Activated CD4-positive, alpha-beta memory T cell treated with anti-CD3 and anti-CD28 coated beads, Interleukin-2, amount 10 ng/mL, durations not matched to agents 7 days and 5 days (primary cell): Measurements from ENCODE around the gene POC1B. TPM values are rescaled to one million over a fixed set of nuclear protein-coding genes. Genes with fewer than 3 reads are reported as not detected.

Experiments
- CTCF ChIA-PET: fragments of 350-600 bp; sonication (Branson Sonifier 250); formaldehyde crosslinking; loops from one replicate; lab custom pipeline; 2021; ENCODE audit warnings: antibody characterized with exemption, inconsistent platforms; lab: Charles Lee
- POLR2A ChIA-PET: fragments of 350-600 bp; sonication (Branson Sonifier 250); formaldehyde crosslinking; loops from one replicate; lab custom pipeline; 2021; ENCODE audit warnings: antibody characterized with exemption; lab: Charles Lee
- DNase-seq: peaks from one replicate; pipeline ENCODE4 v3.0.0-alpha.2; 2020
- H3K27ac Mint-ChIP-seq: one replicate; pipeline ENCODE4 v1.8.0; 2021; ENCODE audit warnings: mild to moderate bottlenecking, mixed read lengths
- H3K27me3 Mint-ChIP-seq: one replicate; pipeline ENCODE4 v1.8.0; 2021; ENCODE audit warnings: mixed read lengths
- H3K36me3 Mint-ChIP-seq: one replicate; pipeline ENCODE4 v1.8.0; 2021; ENCODE audit warnings: low read depth, mixed read lengths
- H3K4me1 Mint-ChIP-seq: one replicate; pipeline ENCODE4 v1.8.0; 2021; ENCODE audit warnings: mixed read lengths
- H3K4me3 Mint-ChIP-seq: one replicate; pipeline ENCODE4 v1.8.0; 2021; ENCODE audit warnings: mild to moderate bottlenecking, mixed read lengths
- H3K9me3 Mint-ChIP-seq: one replicate; pipeline ENCODE4 v1.8.0; 2021; ENCODE audit warnings: mixed read lengths
- total RNA-seq, 2 experiments: library from RNA; stranded (reverse); gene quantifications; one replicate each; pipeline ENCODE4 v1.2.3, GENCODE V29; 2021

Gene POC1B
- total RNA-seq, 2 experiments from 2014 or later = 56.8 to 58.6 TPM

DNA sequence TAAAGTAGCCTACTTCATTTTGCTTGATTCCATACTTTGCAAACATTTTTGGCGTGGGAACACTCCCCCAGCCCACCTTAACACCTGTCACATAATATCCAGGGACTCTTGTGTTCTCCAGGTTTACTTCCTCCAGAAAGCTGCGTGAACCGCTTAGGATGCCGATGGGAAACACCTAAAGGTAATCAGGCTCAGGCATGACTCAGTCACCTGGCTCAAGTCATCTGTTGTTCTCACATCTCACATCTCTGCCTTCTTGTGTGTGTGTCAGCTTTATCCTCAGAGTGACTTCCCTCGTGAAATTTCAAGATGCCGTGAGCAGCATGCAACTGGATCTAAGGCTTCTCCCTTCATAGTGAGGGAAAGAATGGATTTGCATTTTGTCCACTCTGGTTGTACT lies 125.4 kb downstream of the POC1B start:
- Mint-ChIP-seq H3K4me1 (peaks cover 27% of the 10 kb centered on the region), H3K9me3 (peaks cover 2% of the 10 kb centered on the region), H3K27me3 (no peaks in the 10 kb centered on the region), H3K27ac (no peak overlapping the region), H3K36me3 (peaks cover 40% of the 10 kb centered on the region), H3K4me3 (no peak overlapping the region)
- ChIA-PET POLR2A (interaction anchor here (1.3 kb wide), 1 partner anchor 48 kb away, joined by 7 read pairs; the partner anchor contains the start of gene DUSP6), CTCF (no interaction called here)
- DNase-seq = no peak

DNA sequence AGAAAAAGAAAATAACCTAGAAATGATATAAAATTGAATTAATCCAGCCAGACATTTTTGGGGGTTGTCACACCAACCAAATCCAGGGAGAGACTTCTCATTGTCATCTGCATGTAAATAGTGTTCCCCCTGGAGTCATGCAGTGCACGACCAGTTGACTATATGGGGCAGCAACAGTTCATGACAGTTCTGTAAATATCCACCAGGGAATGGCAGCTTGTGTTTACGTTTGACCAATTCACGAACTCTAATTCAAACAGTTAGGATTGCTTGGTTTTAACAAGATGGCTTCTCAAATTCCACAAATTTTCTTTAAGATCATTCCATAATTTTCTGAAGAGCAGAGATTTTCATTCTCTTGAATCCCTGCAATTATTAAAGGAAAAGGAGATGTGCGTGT lies 130.1 kb downstream of the POC1B start:
- DNase-seq = no peak
- H3K27me3 Mint-ChIP-seq = no peaks in the 10 kb centered on the region
- ChIA-PET CTCF (no interaction called here), POLR2A (interaction anchor here (1.0 to 1.5 kb wide), 2 partner anchors 20 to 130 kb away, joined by 3 to 4 read pairs; partner anchors contain the start of gene POC1B)
- H3K9me3 Mint-ChIP-seq = peaks cover 2% of the 10 kb centered on the region
- no peak overlapping the region for H3K4me3 Mint-ChIP-seq
- peaks cover 31% of the 10 kb centered on the region for H3K36me3 Mint-ChIP-seq
- H3K27ac Mint-ChIP-seq = no peak overlapping the region
- peaks cover 35% of the 10 kb centered on the region for H3K4me1 Mint-ChIP-seq

DNA sequence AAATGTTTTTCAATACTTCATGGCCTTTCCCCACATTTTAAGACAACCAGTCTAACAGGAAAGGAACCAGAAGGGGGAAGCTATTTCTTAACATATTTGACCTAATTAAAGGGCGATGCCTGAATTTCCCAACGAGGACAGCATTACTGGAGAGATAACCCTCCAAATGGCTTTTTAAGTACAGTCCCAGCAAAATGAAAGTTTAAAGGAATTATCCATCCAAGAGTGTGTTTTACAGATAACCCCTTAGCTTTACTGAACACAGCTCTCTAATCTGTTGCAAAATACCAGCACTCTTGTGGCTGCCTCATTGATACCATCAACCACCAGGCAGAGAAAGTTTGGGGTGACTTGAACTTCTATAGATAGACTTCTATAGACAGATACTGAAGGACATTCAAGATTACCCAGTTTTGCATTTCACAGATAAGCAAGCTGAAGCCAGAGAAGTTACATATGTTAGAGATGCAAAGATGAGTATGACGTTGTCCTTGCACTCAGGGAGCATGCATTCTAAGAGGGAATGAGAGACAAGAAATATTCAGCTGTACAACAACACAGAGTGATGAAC lies 132.2 kb downstream of the POC1B start:
- CTCF ChIA-PET = no interaction called here
- no peak overlapping the region for H3K4me3 Mint-ChIP-seq
- peaks cover 23% of the 10 kb centered on the region for H3K36me3 Mint-ChIP-seq
- no peaks in the 10 kb centered on the region for H3K27me3 Mint-ChIP-seq
- no peak overlapping the region for H3K27ac Mint-ChIP-seq
- no peak for DNase-seq
- H3K9me3 Mint-ChIP-seq = no peaks in the 10 kb centered on the region
- POLR2A ChIA-PET = no interaction called here
- H3K4me1 Mint-ChIP-seq = peaks cover 48% of the 10 kb centered on the region

DNA sequence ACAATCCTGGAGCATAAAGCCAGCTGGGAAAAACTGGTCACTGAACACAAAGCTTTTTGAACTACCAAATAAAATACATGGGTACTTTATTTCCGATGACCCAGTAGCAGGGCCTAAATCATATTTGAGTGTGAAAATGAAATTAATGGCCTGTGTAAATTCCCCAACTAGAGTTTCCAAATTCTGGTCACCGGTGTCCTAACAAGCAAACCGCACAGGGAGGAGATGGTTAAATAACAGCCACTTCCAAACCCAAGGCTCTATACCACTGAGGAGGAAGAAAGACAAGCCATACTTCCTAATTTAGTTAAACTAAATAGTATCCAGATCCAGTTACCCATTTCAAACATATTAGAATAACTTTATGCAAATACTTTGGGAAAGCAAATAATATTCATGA lies 133.5 kb downstream of the POC1B start:
- Mint-ChIP-seq H3K36me3 (peaks cover 19% of the 10 kb centered on the region), H3K4me3 (no peak overlapping the region), H3K9me3 (no peaks in the 10 kb centered on the region), H3K27ac (no peak overlapping the region), H3K27me3 (no peaks in the 10 kb centered on the region), H3K4me1 (peaks cover 35% of the 10 kb centered on the region)
- CTCF ChIA-PET = no interaction called here
- DNase-seq = no peak
- POLR2A ChIA-PET = no interaction called here

DNA sequence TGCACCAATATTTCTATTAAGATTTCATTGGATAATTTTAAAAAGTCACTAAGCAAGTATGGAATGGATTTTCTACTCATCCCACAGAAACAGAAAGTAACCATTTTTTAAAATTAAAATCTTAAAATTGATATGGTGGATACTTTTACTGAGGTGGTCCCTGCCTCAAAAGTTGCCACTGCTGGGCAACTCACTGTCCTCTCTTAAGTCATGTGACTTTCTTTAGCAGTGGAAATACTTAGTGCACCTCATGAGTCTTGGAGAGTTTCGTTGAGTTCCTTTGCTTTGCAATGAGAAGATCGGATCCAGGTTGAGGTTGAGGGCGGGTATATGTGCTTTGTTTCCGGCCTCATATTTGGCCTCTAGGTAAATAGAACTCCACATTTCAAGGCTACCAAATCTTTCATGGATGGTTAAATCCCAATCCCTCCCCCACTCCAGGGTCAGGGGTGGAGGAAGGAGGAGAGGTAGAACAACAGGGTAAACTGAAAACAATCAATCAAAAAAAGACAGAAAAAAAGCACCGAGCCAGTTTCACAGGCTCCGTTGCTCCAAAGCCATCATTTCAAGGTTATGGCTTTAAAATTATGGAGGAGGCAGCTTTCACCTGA lies 134.0 kb downstream of the POC1B start:
- H3K27ac Mint-ChIP-seq = no peak overlapping the region
- POLR2A ChIA-PET = no interaction called here
- CTCF ChIA-PET = interaction anchor here (1.4 kb wide), 1 partner anchor 40 kb away, joined by 3 read pairs; the partner anchor contains the start of gene DUSP6

DNA sequence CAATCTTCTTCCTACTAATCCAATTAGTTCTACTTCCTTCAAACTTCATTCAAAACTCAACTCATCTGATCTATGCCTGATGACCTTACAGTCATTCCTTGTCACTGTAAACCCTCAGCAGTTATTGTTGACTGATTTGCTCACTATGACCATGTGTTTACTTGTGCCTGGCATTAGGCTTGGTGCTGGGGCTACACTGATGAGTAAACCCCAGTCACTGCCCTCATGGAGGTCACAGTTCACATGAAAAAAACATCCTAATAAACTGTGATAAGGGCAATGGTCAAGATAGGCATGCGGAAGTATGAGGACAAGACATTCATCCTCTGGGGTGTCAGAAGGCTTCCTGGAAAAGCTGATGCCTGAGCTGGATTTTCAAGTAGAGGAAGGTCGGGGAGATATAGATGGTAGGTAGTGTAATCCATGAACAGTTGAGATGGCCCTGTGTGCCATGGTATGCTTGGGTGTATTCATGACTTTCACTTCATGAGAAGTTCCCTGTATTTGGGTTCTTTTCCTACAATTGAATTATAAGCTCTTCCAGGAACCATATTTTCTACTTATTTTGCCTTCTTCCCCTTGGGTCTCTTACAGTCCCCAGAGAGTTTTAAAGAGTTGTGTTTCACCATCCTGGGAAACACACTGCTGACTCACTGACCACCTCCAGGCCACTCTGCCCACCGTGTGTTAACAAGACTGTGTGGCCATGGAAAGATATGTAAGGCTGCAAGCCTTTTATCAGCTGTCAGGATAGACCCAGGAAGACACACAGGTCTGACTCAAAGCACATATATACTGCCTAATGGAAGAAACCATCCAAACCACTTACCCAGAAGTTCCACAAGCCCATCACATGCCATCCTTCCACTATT lies 134.8 kb downstream of the POC1B start:
- POLR2A ChIA-PET = interaction anchor here (1.0 kb wide), 1 partner anchor 39 kb away, joined by 3 read pairs; the partner anchor contains the start of gene DUSP6
- Mint-ChIP-seq H3K27ac (no peak overlapping the region), H3K36me3 (peaks cover 11% of the 10 kb centered on the region), H3K9me3 (no peaks in the 10 kb centered on the region), H3K27me3 (no peaks in the 10 kb centered on the region), H3K4me3 (no peak overlapping the region), H3K4me1 (peaks cover 27% of the 10 kb centered on the region)
- CTCF ChIA-PET = interaction anchor here (1.4 kb wide), 1 partner anchor 39 kb away, joined by 3 read pairs; the partner anchor contains the start of gene DUSP6
- DNase-seq = no peak

More for the DNA sequence above, 134.0 kb downstream of the POC1B start:
- H3K36me3 Mint-ChIP-seq = peaks cover 19% of the 10 kb centered on the region
- H3K9me3 Mint-ChIP-seq = no peaks in the 10 kb centered on the region
- H3K4me3 Mint-ChIP-seq = no peak overlapping the region
- H3K4me1 Mint-ChIP-seq = peaks cover 31% of the 10 kb centered on the region
- DNase-seq = no peak
- no peaks in the 10 kb centered on the region for H3K27me3 Mint-ChIP-seq

DNA sequence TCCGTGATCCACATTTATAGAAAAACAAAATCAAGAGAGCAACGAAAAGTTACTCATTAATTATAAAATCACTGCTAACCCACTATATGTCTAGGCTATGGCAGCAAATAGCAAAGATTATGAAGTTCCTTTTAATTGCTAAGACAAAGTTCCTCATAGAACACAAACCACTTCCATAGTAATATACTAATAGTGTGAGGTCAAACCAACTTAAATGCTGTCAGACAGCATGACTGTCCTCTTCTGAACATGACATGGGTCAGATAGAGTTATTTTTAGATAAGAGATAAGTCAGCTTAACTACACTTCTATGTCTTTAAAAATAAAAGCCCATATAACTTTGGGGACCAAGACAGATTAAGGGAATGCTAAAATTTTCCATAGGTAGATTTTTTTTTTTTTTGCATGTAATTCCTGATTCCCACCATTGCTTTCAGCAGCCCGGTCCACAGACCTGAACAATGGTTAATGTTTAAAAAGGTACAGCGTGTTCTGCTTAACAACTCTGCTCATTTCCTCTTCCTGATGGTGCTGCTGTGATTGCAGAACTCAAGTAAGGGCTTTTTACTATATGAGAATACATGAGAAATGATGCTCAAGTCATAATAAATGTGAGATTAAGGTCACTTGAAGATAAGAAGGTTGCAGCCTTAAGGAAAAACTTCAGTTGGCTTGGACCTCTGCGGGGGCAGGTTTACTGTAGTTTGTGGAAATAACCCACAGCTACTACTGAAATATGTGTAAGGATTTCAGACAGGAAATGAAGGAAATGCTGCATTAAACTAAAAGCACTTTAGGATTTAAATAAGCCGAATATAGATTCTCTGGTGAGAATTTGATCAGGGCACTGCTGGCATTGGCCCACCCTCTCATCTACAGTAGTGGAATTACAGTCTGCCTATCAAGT lies 135.8 kb downstream of the POC1B start:
- CTCF ChIA-PET = no interaction called here

DNA sequence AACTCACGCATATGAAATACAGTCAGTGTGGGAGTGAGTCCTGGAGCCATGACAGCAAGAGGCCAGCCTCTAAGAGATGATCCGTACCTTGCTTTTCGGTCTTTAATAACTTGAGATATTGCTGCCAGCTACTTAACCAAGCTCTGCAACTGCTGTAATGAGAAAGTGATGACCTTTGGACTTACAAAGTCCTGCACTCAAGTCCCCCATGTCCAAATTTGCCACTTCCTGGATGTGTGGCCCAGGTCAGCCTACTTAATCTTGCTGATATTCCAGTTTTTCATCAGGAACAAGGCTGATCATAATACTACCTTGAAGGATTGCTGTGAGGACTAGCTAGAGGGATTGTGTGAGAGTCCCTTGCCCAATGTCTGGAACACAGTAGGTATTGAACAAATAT lies 139.7 kb downstream of the POC1B start:
- CTCF ChIA-PET = no interaction called here
- Mint-ChIP-seq H3K27ac (no peak overlapping the region), H3K36me3 (peaks cover 2% of the 10 kb centered on the region), H3K4me3 (no peak overlapping the region), H3K27me3 (no peaks in the 10 kb centered on the region), H3K9me3 (no peaks in the 10 kb centered on the region), H3K4me1 (peaks cover 32% of the 10 kb centered on the region)
- no peak for DNase-seq
- POLR2A ChIA-PET = no interaction called here

More for the DNA sequence above, 135.8 kb downstream of the POC1B start:
- H3K36me3 Mint-ChIP-seq = peaks cover 7% of the 10 kb centered on the region
- no peak for DNase-seq
- POLR2A ChIA-PET = interaction anchor here (1.0 kb wide), 1 partner anchor 38 kb away, joined by 3 read pairs; the partner anchor contains the start of gene DUSP6
- H3K4me1 Mint-ChIP-seq = peaks cover 25% of the 10 kb centered on the region
- H3K4me3 Mint-ChIP-seq = no peak overlapping the region
- peak overlapping the region; percentile 0 for H3K27ac Mint-ChIP-seq
- H3K27me3 Mint-ChIP-seq = no peaks in the 10 kb centered on the region
- H3K9me3 Mint-ChIP-seq = no peaks in the 10 kb centered on the region

DNA sequence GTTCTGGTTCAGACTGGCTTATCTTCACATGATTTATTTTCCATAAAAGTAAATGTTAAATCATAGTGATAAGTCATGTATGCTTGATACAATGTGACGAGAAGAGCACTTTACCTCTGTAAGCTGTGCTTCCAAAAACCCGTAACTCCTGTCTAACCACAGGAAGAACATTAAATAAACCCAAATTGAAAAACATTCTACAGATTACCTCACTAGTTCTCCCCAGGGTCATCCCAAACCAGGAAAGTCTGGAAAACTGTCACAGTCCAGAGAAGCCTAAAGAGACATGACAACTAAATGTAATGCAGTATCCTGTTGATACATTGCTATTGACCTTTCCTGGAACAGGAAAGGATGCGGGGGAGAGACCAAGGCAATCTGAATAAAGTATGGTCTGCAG lies 141.0 kb downstream of the POC1B start:
- H3K4me1 Mint-ChIP-seq = peaks cover 19% of the 10 kb centered on the region
- no peaks in the 10 kb centered on the region for H3K27me3 Mint-ChIP-seq
- DNase-seq = no peak
- H3K9me3 Mint-ChIP-seq = no peaks in the 10 kb centered on the region
- H3K27ac Mint-ChIP-seq = no peak overlapping the region
- ChIA-PET CTCF (no interaction called here), POLR2A (interaction anchor here (1.4 kb wide), 1 partner anchor 33 kb away, joined by 3 read pairs; no protein-coding TSS in a partner anchor)
- H3K36me3 Mint-ChIP-seq = no peaks in the 10 kb centered on the region
- H3K4me3 Mint-ChIP-seq = no peak overlapping the region

DNA sequence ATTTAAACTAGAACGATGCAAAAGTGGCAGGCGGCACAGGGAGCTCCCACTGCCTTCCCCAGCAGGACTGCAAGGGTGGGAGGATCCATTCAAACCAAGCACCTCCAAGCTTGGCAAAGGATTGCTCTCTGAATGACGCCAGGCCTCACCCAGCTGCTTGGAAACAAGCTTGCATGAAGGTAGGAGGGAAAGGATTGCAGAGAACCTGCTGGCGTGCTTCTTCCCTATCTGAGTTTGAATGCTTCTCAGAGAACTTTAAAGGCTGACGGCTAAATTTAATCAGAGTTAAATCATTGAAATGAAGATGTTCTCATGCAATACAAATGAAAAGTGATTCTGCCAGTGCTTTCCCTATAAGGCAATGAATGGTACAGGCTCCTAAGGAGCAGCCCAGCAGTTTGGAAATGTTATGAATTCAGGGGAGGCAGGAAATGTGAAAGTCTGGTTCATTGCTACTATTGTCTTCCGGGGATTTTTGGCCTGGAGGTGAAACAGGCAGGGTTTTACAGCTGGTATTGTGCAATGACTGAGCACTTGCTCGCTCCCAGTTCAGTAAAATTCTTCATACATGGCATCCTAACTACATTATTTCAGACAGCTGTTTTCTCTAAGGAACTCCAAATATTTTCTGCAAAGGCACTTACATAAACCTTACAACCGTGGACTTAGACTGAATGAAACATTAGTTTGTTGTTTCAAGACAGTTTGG lies 141.6 kb downstream of the POC1B start:
- CTCF ChIA-PET = no interaction called here
- H3K4me1 Mint-ChIP-seq = peaks cover 14% of the 10 kb centered on the region

DNA sequence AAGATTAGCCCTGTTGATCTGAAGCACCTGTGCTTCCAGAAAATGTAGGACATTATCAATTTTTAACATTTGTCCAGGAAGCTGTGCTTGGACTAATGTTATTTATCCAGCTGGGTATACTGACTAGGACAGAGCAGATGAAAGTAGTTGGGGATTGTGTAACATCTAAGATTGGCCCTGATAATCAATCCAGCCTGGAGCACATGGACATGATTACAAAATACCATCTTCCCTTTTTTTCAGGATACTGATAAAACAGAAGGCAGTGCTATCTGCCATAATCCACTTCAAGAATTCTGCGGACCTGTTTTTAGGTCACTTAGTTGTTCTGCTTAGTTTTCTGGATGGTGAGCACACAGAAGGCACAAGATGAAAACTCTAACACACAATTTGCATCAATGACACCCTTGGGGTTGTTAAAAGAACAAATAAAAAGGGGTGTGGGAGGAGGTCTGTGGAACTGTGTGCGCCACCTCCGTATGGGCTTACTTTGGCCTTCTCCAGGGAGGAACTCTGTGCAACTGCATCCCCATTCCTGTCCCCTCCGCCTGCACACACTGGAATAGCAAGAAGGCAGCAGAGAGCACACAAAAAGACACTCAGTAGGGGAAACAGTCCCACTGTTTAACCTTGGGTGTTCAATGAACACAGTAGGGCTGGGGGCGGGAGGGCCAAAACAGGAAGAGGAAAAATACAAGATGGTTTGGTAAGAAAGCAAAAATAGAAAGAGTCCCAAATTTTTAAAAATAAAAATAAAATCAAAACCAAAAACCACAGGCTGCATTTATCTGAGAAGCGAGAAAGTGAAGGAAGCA lies 142.4 kb downstream of the POC1B start:
- no peak for DNase-seq
- CTCF ChIA-PET = no interaction called here
- no peaks in the 10 kb centered on the region for H3K27me3 Mint-ChIP-seq
- H3K36me3 Mint-ChIP-seq = no peaks in the 10 kb centered on the region
- no peak overlapping the region for H3K4me3 Mint-ChIP-seq
- no peaks in the 10 kb centered on the region for H3K9me3 Mint-ChIP-seq
- peaks cover 19% of the 10 kb centered on the region for H3K4me1 Mint-ChIP-seq
- no peak overlapping the region for H3K27ac Mint-ChIP-seq
- POLR2A ChIA-PET = interaction anchor here (2.6 kb wide), 1 partner anchor 30 kb away, joined by 12 read pairs; the partner anchor contains the start of gene DUSP6

More for the DNA sequence above, 141.6 kb downstream of the POC1B start:
- no peak for DNase-seq
- H3K36me3 Mint-ChIP-seq = no peaks in the 10 kb centered on the region
- no peak overlapping the region for H3K27ac Mint-ChIP-seq
- no peaks in the 10 kb centered on the region for H3K27me3 Mint-ChIP-seq
- H3K9me3 Mint-ChIP-seq = no peaks in the 10 kb centered on the region
- POLR2A ChIA-PET = interaction anchor here (1.4 kb wide), 1 partner anchor 33 kb away, joined by 3 read pairs; no protein-coding TSS in a partner anchor
- no peak overlapping the region for H3K4me3 Mint-ChIP-seq
